Osteocyte (in vitro differentiated cells): Measurements from ENCODE around the gene PPAN. TPM values are rescaled to one million over a fixed set of nuclear protein-coding genes. Genes with fewer than 3 reads are reported as not detected.

Experiments used
- DNase-seq: peaks from one replicate; pipeline ENCODE4 v3.0.0; 2021; ENCODE audit warnings: mixed read lengths; ENCODE audit not compliant: unreplicated experiment; ENCODE audit errors: extremely low spot score
- H3K27ac Mint-ChIP-seq: one replicate; pipeline ENCODE4 v1.8.0; 2021; ENCODE audit warnings: mild to moderate bottlenecking, mixed read lengths; ENCODE audit not compliant: unreplicated experiment
- H3K27me3 Mint-ChIP-seq: one replicate; pipeline ENCODE4 v1.8.0; 2021; ENCODE audit warnings: mixed read lengths; ENCODE audit not compliant: unreplicated experiment
- H3K36me3 Mint-ChIP-seq: one replicate; pipeline ENCODE4 v1.8.0; 2021; ENCODE audit warnings: mixed read lengths; ENCODE audit not compliant: unreplicated experiment
- H3K4me1 Mint-ChIP-seq: one replicate; pipeline ENCODE4 v1.8.0; 2021; ENCODE audit warnings: mixed read lengths; ENCODE audit not compliant: unreplicated experiment
- H3K4me3 Mint-ChIP-seq: one replicate; pipeline ENCODE4 v1.8.0; 2021; ENCODE audit warnings: mild to moderate bottlenecking, moderate library complexity, mixed read lengths; ENCODE audit not compliant: unreplicated experiment
- H3K9me3 Mint-ChIP-seq: one replicate; pipeline ENCODE4 v1.8.0; 2021; ENCODE audit warnings: mixed read lengths; ENCODE audit not compliant: unreplicated experiment
- total RNA-seq: library from RNA; stranded (reverse); gene quantifications from 2 replicates; pipeline ENCODE4 v1.2.1, GENCODE V29; 2021
- TF ChIP-seq, protein P1 (sequence below): fragments of 200-600 bp; sonication (generic); IDR thresholded peaks from 2 replicates; pipeline ENCODE4 v1.5.0; 2021; ENCODE audit warnings: antibody characterized with exemption, mild to moderate bottlenecking, moderate library complexity

The PPAN gene
- total RNA-seq, 1 donor from 2014 or later: 40.9 TPM

DNA sequence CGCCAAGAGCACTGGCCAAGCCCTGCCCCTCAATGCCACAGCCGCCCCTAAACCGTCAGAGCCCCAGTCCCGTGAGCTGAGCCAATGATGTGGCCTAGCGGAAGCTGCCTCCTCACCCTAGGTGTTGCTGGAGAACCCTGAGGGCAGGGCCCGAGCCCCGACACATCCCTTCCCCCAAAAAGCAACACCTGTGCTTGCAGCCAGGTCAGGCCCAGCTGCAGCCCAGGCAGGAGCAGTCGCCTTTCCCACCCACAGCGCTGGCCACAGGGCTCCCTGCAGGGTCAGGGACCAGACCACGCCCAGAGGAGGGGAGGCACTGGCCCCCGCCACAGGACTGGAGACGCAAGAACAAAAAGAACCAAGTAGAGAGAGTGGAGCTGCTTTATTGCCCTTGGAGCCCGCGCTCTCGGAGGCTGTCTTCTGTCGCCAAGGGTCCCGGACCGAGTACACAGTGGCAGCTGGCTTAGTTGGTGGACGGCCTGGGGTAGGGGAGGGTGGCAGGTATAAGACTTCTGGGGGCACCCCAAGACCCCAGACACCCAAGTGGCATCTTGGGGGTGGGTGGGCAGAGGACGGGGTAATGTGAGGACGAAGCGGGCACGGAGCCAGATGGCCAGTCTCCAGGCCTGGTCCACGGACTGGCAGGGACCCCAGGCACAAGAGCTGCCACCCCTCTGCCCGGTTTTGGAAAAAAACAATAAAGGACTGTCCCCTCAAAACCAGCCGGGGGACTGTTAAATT is 8.7 kb downstream of the PPAN start:
- no peak overlapping the region for H3K27ac Mint-ChIP-seq
- H3K4me3 Mint-ChIP-seq: no peak overlapping the region
- DNase-seq: no peak
- H3K9me3 Mint-ChIP-seq: no peaks in the 10 kb centered on the region
- TF ChIP-seq, protein P1, sequence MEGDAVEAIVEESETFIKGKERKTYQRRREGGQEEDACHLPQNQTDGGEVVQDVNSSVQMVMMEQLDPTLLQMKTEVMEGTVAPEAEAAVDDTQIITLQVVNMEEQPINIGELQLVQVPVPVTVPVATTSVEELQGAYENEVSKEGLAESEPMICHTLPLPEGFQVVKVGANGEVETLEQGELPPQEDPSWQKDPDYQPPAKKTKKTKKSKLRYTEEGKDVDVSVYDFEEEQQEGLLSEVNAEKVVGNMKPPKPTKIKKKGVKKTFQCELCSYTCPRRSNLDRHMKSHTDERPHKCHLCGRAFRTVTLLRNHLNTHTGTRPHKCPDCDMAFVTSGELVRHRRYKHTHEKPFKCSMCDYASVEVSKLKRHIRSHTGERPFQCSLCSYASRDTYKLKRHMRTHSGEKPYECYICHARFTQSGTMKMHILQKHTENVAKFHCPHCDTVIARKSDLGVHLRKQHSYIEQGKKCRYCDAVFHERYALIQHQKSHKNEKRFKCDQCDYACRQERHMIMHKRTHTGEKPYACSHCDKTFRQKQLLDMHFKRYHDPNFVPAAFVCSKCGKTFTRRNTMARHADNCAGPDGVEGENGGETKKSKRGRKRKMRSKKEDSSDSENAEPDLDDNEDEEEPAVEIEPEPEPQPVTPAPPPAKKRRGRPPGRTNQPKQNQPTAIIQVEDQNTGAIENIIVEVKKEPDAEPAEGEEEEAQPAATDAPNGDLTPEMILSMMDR: no peak
- peaks cover 19% of the 10 kb centered on the region for H3K4me1 Mint-ChIP-seq
- peaks cover 15% of the 10 kb centered on the region for H3K36me3 Mint-ChIP-seq
- H3K27me3 Mint-ChIP-seq: no peaks in the 10 kb centered on the region

DNA sequence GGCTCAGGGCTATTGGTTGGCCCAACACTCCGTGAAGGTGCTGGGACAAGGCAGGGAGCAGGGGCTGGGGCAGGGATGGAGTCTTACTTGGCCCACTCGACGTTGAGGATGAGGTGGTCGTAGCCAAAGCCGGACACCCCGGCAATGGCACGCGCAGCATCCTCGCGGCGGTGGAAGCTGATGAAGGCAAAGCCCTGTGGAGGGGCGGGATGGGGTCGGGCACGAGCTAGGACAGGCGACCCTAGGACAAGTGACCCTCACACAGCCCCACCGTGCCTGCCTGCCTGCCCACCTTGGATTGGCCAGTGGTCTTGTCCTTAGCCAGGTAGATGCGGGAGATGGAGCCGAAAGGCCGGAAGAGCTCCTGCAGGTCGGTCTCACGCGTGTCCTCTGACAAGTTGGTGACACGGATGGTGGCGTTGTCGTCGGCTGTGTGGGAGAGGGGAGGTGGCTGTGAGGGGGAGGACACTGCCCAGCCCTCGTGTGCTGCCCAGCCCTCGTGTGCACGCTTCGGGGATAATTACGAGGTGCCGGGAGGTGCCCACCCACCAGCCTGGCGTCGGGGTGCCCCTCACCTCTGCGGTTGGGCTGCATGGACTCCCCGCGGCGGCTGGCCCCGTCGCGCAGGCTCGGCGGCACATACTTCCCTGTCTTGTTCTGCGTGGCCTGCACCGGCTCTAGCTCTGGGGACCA is 9.4 kb downstream of the PPAN start:
- Mint-ChIP-seq H3K27ac (no peak overlapping the region), H3K27me3 (no peaks in the 10 kb centered on the region), H3K36me3 (peaks cover 12% of the 10 kb centered on the region), H3K4me3 (no peak overlapping the region), H3K9me3 (no peaks in the 10 kb centered on the region), H3K4me1 (peaks cover 22% of the 10 kb centered on the region)
- DNase-seq: no peak
- TF ChIP-seq, protein P1: no peak

DNA sequence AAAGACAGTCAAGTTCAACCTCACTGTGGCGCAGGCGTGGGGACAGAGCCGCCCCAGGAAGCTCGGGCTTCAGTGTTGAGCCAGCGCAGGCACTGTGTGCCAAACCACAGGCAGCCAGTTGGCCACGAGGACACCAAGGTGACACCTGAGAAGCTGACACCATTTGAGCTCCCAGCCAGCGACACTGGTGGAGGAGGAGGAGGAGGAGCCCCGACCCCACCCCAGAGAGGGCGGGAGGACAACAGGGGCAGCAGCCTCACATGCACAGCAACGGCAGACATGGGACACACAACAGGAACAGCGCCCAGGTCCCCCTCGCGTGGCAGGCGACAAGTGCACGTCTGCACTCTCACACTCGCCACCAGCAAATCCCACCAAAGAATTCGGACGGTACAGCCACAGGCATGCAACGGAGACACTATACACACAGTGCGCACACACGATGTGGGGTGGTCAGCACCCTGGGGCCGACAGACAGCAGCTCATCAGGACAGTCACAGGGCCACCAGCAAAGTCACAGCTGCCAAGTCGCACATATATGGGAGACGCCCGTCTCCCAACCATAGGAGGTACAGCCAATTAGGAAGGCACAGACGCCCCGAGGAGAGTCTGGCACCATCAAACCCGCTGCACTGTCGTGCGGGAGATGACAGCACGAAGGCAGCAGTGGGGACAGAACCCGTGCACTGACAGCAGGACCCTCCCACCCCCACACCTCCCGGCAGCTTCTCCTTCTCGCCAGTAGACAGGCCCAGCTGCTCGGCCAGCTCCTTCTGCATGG is 10.1 kb downstream of the PPAN start:
- Mint-ChIP-seq H3K27me3 (no peaks in the 10 kb centered on the region), H3K4me3 (no peak overlapping the region), H3K36me3 (peaks cover 9% of the 10 kb centered on the region), H3K27ac (no peak overlapping the region), H3K4me1 (peaks cover 25% of the 10 kb centered on the region), H3K9me3 (no peaks in the 10 kb centered on the region)
- DNase-seq: no peak
- TF ChIP-seq, protein P1: no peak

DNA sequence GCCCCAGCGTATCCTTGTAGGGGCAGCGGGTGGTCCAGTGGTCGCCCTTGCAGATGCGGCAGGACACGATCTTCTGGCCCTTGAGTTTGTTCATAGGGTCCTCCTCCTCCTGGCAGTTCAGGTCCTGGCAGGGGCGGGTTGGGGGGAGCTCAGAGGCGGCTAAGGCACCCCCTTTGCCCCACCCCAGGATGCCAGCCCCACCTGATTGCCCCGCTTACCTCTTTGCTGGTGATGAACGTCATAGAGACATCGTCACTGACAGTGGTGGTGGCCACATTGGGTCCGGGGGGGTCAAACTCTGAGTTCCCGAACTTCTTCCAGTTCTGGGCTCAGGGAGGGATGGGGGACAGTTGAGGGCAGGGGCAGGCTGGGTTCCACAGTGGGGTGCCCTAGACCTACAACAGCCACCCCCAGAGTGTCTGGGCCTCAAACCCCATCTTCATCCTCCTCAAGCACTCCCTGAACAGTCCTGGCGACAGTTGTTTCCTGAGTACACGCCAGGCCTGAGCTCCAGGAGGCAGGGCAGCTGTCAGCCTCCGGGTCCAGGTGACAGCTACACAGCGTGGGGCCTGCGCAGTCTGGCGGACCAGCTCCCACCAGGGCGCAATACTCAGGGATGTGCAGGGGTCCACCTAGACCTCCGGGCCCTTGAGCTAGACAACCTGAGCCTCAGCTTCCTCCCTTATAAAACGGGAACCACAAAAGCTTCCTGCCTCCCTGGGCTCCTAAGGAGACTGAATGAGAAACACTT is 10.9 kb downstream of the PPAN start:
- Mint-ChIP-seq H3K9me3 (no peaks in the 10 kb centered on the region), H3K4me3 (no peak overlapping the region), H3K4me1 (peaks cover 27% of the 10 kb centered on the region), H3K27me3 (no peaks in the 10 kb centered on the region), H3K36me3 (peaks cover 9% of the 10 kb centered on the region), H3K27ac (no peak overlapping the region)
- TF ChIP-seq, protein P1: no peak
- no peak for DNase-seq
